ENCODE measurements around the gene GPR89B. TPM values are rescaled to one million over a fixed set of nuclear protein-coding genes. Genes with fewer than 3 reads are reported as not detected.

GPR89B gene
- total RNA-seq, 1 donor from 2014 or later, result 33.7 TPM

DNA sequence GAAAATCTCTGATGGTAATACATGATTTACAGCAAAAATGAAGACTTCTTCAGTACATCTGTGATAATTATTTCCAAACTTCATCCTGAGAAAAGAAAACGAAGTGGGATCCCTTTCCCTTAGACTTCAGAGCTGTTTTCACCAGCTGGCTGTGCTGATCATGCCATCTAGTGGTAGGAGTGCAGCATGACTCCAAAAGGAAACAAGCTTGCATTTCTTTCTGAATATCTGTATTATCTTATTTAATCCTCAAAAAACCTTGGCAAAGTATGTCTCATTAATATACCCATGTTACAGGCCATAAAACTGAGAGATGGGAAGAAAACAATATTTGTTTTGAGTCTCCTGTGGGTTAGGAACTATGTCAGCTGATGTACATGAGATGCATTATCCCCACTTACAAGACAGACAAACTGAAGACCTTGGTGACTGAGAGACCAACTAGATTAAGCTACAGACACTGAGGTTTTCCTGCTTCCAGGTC, 35.4 kb upstream of the GPR89B start:
- TF ChIP-seq, protein P1, sequence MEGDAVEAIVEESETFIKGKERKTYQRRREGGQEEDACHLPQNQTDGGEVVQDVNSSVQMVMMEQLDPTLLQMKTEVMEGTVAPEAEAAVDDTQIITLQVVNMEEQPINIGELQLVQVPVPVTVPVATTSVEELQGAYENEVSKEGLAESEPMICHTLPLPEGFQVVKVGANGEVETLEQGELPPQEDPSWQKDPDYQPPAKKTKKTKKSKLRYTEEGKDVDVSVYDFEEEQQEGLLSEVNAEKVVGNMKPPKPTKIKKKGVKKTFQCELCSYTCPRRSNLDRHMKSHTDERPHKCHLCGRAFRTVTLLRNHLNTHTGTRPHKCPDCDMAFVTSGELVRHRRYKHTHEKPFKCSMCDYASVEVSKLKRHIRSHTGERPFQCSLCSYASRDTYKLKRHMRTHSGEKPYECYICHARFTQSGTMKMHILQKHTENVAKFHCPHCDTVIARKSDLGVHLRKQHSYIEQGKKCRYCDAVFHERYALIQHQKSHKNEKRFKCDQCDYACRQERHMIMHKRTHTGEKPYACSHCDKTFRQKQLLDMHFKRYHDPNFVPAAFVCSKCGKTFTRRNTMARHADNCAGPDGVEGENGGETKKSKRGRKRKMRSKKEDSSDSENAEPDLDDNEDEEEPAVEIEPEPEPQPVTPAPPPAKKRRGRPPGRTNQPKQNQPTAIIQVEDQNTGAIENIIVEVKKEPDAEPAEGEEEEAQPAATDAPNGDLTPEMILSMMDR (IDR thresholded peaks at IDR 0.05; ENCODE audit: insufficient read depth, low read length, severe bottlenecking), result peak; percentile 88
- no peaks in the 10 kb centered on the region for H3K36me3 ChIP-seq (ENCODE audit: control insufficient read depth, insufficient read depth, low read length)
- FAIRE-seq (no peak), DNase-seq (ENCODE audit: low read depth) (peak; percentile 51)
- no peaks in the 10 kb centered on the region for H3K27me3 ChIP-seq (ENCODE audit: control insufficient read depth, insufficient read depth, low read length)
- H3K4me3 ChIP-seq (ENCODE audit: low read depth, low read length), result no peak overlapping the region

- Histone ChIP-seq H3K36me3 (ENCODE audit: control insufficient read depth, insufficient read depth, low read length) (no peaks in the 10 kb centered on the region), H3K4me3 (ENCODE audit: low read depth, low read length) (no peak overlapping the region), H3K27me3 (ENCODE audit: control insufficient read depth, insufficient read depth, low read length) (no peaks in the 10 kb centered on the region)
- DNase-seq (ENCODE audit: low read depth), result no peak
- FAIRE-seq, result no peak
- TF ChIP-seq, protein P1 (IDR thresholded peaks at IDR 0.05; ENCODE audit: insufficient read depth, low read length, severe bottlenecking), result no peak
These were observed 33.1 kb upstream of the GPR89B start for GRCh38 chr1:147895123-147895522.

DNA sequence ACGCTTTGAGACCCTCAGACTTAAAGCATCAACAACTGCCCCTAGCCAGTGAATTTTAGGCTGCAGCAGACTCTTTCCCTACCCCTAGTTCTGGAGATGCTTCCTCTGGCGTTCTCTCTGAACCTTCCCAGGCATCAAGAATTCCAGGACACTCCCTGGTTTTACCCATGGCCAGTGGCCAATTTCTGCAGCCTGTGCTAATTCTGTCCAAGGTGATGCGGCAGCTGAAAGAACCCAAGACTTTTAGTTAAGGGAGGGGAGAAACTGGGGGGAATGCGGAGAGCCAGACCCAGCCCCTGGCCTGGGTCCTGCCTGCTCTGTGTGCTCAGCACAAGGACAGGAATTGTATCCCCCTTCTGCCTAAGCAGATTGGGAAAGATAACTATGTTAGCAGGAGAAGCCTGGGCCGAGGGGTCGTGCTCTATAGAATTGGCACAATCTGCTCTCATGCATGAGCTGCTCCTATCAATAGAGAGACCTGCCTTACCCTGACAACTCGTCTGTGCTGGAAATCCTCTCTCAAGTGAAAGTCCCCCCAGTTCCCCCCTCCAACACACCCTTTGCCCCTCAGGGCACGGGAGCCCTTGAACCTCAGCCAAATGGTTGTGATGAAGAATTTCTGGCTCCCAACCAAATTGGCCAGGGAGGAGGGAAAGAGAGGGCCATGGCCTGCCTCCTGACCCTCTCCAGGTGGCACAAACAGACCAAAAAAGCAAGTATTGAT, 31.0 kb upstream of the GPR89B start:
- Histone ChIP-seq H3K27me3 (ENCODE audit: control insufficient read depth, insufficient read depth, low read length) (no peaks in the 10 kb centered on the region), H3K4me3 (ENCODE audit: low read depth, low read length) (no peak overlapping the region), H3K36me3 (ENCODE audit: control insufficient read depth, insufficient read depth, low read length) (no peaks in the 10 kb centered on the region)
- no peak for FAIRE-seq
- DNase-seq (ENCODE audit: low read depth), result no peak
- TF ChIP-seq, protein P1 (IDR thresholded peaks at IDR 0.05; ENCODE audit: insufficient read depth, low read length, severe bottlenecking), result no peak

DNA sequence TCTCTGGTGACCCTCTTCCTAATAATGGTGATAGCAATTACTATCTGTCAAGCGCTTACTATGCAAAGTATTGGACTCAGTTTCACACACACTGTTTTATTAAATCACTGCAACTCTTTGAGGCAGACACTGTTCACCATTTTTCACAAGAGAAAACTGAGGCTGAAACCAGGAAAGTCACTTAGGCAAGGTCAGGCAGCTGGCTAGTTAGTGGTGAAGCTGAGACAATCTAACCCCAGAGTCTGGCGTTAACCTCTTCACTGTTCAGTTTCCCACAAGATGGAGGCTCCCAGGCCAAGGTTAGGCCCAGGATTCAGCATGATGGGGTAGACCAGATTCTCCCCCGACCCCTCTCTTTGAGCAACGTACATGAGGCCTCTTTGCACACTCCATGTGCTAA, 30.4 kb upstream of the GPR89B start:
- FAIRE-seq, result no peak
- Histone ChIP-seq H3K36me3 (ENCODE audit: control insufficient read depth, insufficient read depth, low read length) (no peaks in the 10 kb centered on the region), H3K27me3 (ENCODE audit: control insufficient read depth, insufficient read depth, low read length) (no peaks in the 10 kb centered on the region), H3K4me3 (ENCODE audit: low read depth, low read length) (no peak overlapping the region)
- TF ChIP-seq, protein P1 (IDR thresholded peaks at IDR 0.05; ENCODE audit: insufficient read depth, low read length, severe bottlenecking), result no peak
- no peak for DNase-seq (ENCODE audit: low read depth)

GRCh38 chr1:147902253-147902845, 25.9 kb upstream of the GPR89B start, which contains the start of gene GJA8:
GJA8 (plus strand) TSS chr1:147902795; CDS start chr1:147907956, 5,161 bp downstream.
- TF ChIP-seq, protein P1 (IDR thresholded peaks at IDR 0.05; ENCODE audit: insufficient read depth, low read length, severe bottlenecking), result no peak
- FAIRE-seq, result peak; percentile 50
- Histone ChIP-seq H3K36me3 (ENCODE audit: control insufficient read depth, insufficient read depth, low read length) (no peaks in the 10 kb centered on the region), H3K4me3 (ENCODE audit: low read depth, low read length) (no peak within 1 kb of the TSS), H3K27me3 (ENCODE audit: control insufficient read depth, insufficient read depth, low read length) (no peaks in the 10 kb centered on the region)
- DNase-seq (ENCODE audit: low read depth), result no peak
